AG04450 (cell line): ENCODE measurements around the gene COL26A1. TPM values are rescaled to one million over a fixed set of nuclear protein-coding genes. Genes with fewer than 3 reads are reported as not detected.

Experiments
- CTCF ChIA-PET: fragments of 300-600, 350-600 bp; formaldehyde crosslinking; extraction: SDS; loops from one replicate; lab custom pipeline; 2022; ENCODE audit warnings: antibody characterized with exemption, inconsistent platforms; lab: Charles Lee
- POLR2A ChIA-PET: fragments of 350-600 bp; formaldehyde crosslinking; extraction: SDS; loops from one replicate; lab custom pipeline; 2021; ENCODE audit warnings: antibody characterized with exemption, inconsistent platforms; lab: Yijun Ruan, JAX
- DNase-seq: peaks from one replicate; pipeline ENCODE4 v3.0.0-alpha.2; 2011; ENCODE audit warnings: low read depth, low spot score
- H3K27ac ChIP-seq: one replicate; pipeline ENCODE4 v1.5.1; 2012; ENCODE audit warnings: low read depth, low read length, control low read depth
- H3K27me3 ChIP-seq: one replicate; pipeline ENCODE4 v1.6.0; 2012; ENCODE audit warnings: low read length; ENCODE audit not compliant: control insufficient read depth, insufficient read depth
- H3K4me3 ChIP-seq: 2 replicates; pipeline ENCODE4 v1.5.1; 2011; ENCODE audit warnings: mild to moderate bottlenecking, low read depth, low read length, control low read depth
- H3K9me3 ChIP-seq: 2 replicates; pipeline ENCODE4 v1.5.1; 2012; ENCODE audit warnings: low read length; ENCODE audit not compliant: control insufficient read depth, insufficient read depth
- CTCF ChIP-seq: IDR thresholded peaks from 2 replicates; pipeline ENCODE4 v1.5.1; 2011; ENCODE audit warnings: low read depth, low read length, control low read depth, inconsistent platforms
- polyA plus RNA-seq: library from polyadenylated mRNA; depleted of rRNA; stranded (reverse); fragments of >200 nt; gene quantifications from 2 replicates; pipeline ENCODE4 v1.2.3, GENCODE V29; 2011

COL26A1 gene
- polyA plus RNA-seq, 1 experiment = 0.06 TPM

GRCh38 chr7:101543242-101543766, 180.6 kb downstream of the COL26A1 start:
- TF ChIP-seq CTCF = no peak
- no peak overlapping the region for H3K27ac ChIP-seq
- H3K27me3 ChIP-seq = peaks cover 2% of the 10 kb centered on the region
- DNase-seq = no peak
- ChIA-PET POLR2A (interaction anchor here (0.6 kb wide), 1 partner anchor 35 kb away, joined by 8 read pairs; no protein-coding TSS in a partner anchor), CTCF (interaction anchor here (0.5 to 2.4 kb wide), 18 partner anchors 9 to 848 kb away, joined by 3 to 41 read pairs (median 4); no protein-coding TSS in a partner anchor)
- no peak overlapping the region for H3K4me3 ChIP-seq
- H3K9me3 ChIP-seq = no peaks in the 10 kb centered on the region

GRCh38 chr7:101543846-101544245, 181.2 kb downstream of the COL26A1 start:
- ChIA-PET CTCF (interaction anchor here (0.7 to 2.4 kb wide), 7 partner anchors 8 to 848 kb away, joined by 3 to 41 read pairs (median 5); no protein-coding TSS in a partner anchor), POLR2A (no interaction called here)
- Histone ChIP-seq H3K27me3 (peaks cover 3% of the 10 kb centered on the region), H3K4me3 (no peak overlapping the region), H3K27ac (no peak overlapping the region), H3K9me3 (no peaks in the 10 kb centered on the region; the same call in 1 of the 2 replicates)
- no peak for DNase-seq
- TF ChIP-seq CTCF = no peak

GRCh38 chr7:101545441-101546190, 182.9 kb downstream of the COL26A1 start:
- ChIA-PET POLR2A (no interaction called here), CTCF (interaction anchor here (0.7 to 1.0 kb wide), 2 partner anchors 36 to 254 kb away, joined by 3 to 5 read pairs; no protein-coding TSS in a partner anchor)
- DNase-seq = no peak
- H3K4me3 ChIP-seq = no peak overlapping the region
- H3K27me3 ChIP-seq = peaks cover 6% of the 10 kb centered on the region
- no peak for TF ChIP-seq CTCF
- H3K27ac ChIP-seq = no peak overlapping the region
- H3K9me3 ChIP-seq = no peaks in the 10 kb centered on the region; the same call in 1 of the 2 replicates

- no peak overlapping the region for H3K27ac ChIP-seq
- no peaks in the 10 kb centered on the region; the same call in 1 of the 2 replicates for H3K9me3 ChIP-seq
- H3K27me3 ChIP-seq = peaks cover 6% of the 10 kb centered on the region
- no peak for DNase-seq
- POLR2A ChIA-PET = no interaction called here
- no peak for TF ChIP-seq CTCF
- CTCF ChIA-PET = interaction anchor here (0.7 kb wide), 1 partner anchor 255 kb away, joined by 5 read pairs; no protein-coding TSS in a partner anchor
- H3K4me3 ChIP-seq = no peak overlapping the region
Measured at GRCh38 chr7:101546308-101546936, 183.7 kb downstream of the COL26A1 start.
